PFSK-1 (cell line): ENCODE measurements around the gene ANKHD1.

Experiments used
- FOXP2 ChIP-seq: optimal IDR thresholded peaks from 2 replicates; pipeline ENCODE3; 2011; ENCODE audit warnings: borderline replicate concordance, control low read depth, inconsistent platforms; ENCODE audit not compliant: insufficient read depth; ENCODE audit errors: extremely low read length, extremely low read depth
- POLR2AphosphoS5 ChIP-seq: IDR thresholded peaks from 2 replicates; pipeline ENCODE4 v1.6.1; 2012; ENCODE audit warnings: low read depth, mild to moderate bottlenecking, control low read depth, low read length, moderate library complexity
- SIN3A ChIP-seq: IDR thresholded peaks from 2 replicates; pipeline ENCODE4 v1.6.1; 2012; ENCODE audit warnings: mild to moderate bottlenecking, low read length, moderate library complexity, borderline replicate concordance; ENCODE audit not compliant: insufficient read depth
- TAF1 ChIP-seq: IDR thresholded peaks from 2 replicates; pipeline ENCODE4 v1.6.1; 2012; ENCODE audit warnings: low read length, control low read depth, borderline replicate concordance; ENCODE audit not compliant: insufficient read depth
- TF ChIP-seq, protein P1 (sequence below), 2 experiments: IDR thresholded peaks; 2 replicates each; pipeline versions ENCODE4 v1.6.1 to v1.8.0; 2011 to 2012; ENCODE audit warnings: low read depth in 2 of 2, low read length in 2 of 2, control low read depth in 1 of 2, inconsistent platforms in 1 of 2, mild to moderate bottlenecking in 1 of 2, moderate library complexity in 1 of 2; ENCODE audit not compliant: insufficient read depth in 1 of 2

Gene ANKHD1

DNA sequence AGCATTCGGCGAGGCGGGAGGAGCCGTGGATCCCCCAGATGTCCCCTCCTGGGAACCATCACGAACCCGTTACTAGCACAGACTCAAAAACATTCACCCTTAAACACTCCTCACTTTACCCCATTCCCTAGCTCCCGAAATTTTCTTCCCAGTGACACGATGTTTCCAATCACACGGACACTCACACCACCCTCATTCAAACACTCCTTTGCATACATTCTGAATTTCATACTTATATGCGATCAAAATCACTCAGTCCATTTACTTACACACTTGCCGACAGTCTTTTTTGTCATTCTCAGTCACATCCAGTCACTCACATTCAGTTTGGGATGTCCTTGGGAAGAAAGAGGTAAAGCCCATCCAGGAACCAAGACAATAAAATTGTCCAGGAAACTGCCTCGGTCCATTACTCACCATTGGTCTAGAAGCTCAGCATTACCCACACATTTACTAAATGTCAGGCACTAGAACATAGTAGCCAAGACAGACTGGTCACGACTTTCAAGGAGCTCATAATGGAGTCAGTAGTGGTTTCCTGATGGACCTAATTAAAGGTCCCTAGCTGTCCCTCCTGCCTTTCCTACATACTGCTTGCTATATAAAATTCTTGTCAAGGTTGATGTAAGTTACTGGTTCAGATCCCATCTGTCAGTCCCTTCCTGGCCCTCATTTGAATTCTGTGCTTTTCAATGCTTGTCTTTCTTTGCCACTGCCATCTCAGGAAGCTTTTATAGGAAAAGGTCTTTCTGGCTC is 163.6 kb downstream of the ANKHD1 start:
- TF ChIP-seq SIN3A (no peak), TAF1 (no peak), FOXP2 (no peak)
- TF ChIP-seq, protein P1, sequence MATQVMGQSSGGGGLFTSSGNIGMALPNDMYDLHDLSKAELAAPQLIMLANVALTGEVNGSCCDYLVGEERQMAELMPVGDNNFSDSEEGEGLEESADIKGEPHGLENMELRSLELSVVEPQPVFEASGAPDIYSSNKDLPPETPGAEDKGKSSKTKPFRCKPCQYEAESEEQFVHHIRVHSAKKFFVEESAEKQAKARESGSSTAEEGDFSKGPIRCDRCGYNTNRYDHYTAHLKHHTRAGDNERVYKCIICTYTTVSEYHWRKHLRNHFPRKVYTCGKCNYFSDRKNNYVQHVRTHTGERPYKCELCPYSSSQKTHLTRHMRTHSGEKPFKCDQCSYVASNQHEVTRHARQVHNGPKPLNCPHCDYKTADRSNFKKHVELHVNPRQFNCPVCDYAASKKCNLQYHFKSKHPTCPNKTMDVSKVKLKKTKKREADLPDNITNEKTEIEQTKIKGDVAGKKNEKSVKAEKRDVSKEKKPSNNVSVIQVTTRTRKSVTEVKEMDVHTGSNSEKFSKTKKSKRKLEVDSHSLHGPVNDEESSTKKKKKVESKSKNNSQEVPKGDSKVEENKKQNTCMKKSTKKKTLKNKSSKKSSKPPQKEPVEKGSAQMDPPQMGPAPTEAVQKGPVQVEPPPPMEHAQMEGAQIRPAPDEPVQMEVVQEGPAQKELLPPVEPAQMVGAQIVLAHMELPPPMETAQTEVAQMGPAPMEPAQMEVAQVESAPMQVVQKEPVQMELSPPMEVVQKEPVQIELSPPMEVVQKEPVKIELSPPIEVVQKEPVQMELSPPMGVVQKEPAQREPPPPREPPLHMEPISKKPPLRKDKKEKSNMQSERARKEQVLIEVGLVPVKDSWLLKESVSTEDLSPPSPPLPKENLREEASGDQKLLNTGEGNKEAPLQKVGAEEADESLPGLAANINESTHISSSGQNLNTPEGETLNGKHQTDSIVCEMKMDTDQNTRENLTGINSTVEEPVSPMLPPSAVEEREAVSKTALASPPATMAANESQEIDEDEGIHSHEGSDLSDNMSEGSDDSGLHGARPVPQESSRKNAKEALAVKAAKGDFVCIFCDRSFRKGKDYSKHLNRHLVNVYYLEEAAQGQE (IDR thresholded peaks at IDR 0.05; ENCODE audit: insufficient read depth in 1 of 2, low read depth in 2 of 2, low read length in 2 of 2), result no peak

DNA sequence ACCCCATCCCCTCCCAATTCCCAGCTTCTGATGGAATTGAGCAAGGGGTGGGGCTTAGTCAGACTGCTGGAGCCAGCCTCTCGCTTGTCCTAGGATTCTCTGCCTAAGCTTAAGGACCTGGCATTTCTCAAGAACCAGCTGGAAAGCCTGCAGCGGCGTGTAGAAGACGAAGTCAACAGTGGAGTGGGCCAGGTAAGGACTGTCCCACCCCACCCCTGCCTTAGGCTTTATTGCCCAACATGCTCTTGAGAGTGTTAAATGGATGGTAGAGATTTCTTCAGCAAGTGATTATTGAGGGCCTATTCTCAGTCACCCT is 164.1 kb downstream of the ANKHD1 start:
- TF ChIP-seq POLR2AphosphoS5, result no peak
- TF ChIP-seq, protein P1 (IDR thresholded peaks at IDR 0.05; ENCODE audit: insufficient read depth in 1 of 2, low read depth in 2 of 2, low read length in 2 of 2), result no peak
- no peak for TF ChIP-seq SIN3A

DNA sequence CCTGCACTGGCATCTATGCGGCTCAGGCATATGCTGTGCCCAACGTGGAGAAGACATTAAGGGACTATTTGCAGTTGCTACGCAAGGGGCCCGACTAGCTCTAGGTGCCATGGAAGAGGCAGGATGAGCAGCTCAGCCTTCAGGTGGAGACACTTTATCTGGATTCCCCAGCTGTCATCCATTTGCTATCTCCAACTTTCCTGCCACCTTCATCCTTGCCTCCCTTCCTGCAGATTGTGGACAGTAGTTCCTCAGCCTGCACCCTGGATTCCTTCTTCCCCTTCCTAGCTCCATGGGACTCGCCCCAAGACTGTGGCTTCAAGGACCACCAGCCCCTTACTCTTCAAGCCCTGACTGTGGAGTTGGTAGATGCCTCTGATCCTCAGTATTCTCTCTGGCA is 165.0 kb downstream of the ANKHD1 start:
- TF ChIP-seq POLR2AphosphoS5 (no peak), FOXP2 (no peak), TAF1 (no peak), SIN3A (no peak)
- TF ChIP-seq, protein P1 (IDR thresholded peaks at IDR 0.05; ENCODE audit: insufficient read depth in 1 of 2, low read depth in 2 of 2, low read length in 2 of 2), result no peak

DNA sequence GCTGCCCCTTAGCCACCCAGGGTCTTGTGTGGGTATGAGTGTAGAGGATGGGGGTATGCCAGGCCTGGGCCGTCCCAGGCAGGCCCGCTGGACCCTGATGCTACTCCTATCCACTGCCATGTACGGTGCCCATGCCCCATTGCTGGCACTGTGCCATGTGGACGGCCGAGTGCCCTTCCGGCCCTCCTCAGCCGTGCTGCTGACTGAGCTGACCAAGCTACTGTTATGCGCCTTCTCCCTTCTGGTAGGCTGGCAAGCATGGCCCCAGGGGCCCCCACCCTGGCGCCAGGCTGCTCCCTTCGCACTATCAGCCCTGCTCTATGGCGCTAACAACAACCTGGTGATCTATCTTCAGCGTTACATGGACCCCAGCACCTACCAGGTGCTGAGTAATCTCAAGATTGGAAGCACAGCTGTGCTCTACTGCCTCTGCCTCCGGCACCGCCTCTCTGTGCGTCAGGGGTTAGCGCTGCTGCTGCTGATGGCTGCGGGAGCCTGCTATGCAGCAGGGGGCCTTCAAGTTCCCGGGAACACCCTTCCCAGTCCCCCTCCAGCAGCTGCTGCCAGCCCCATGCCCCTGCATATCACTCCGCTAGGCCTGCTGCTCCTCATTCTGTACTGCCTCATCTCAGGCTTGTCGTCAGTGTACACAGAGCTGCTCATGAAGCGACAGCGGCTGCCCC is 165.6 kb downstream of the ANKHD1 start:
- TF ChIP-seq, protein P1 (IDR thresholded peaks at IDR 0.05; ENCODE audit: insufficient read depth in 1 of 2, low read depth in 2 of 2, low read length in 2 of 2), result no peak
- TF ChIP-seq POLR2AphosphoS5, result no peak
- TF ChIP-seq SIN3A, result no peak
- no peak for TF ChIP-seq TAF1
- no peak for TF ChIP-seq FOXP2
